HCT116 (cell line): ENCODE results near the gene RASA2. TPM values are rescaled to one million over a fixed set of nuclear protein-coding genes. Genes with fewer than 3 reads are reported as not detected.

Experiments used
- ATAC-seq: fragments of 200-7000 bp; cut with Tn5 transposase; 2 replicates; pipeline ENCODE4 v1.9.1; 2020; ENCODE audit warnings: mild to moderate bottlenecking, moderate library complexity
- BruUV-seq: library from RNA; stranded (reverse); fragments of 400-500 nt; replicated peaks from 2 replicates; lab custom pipeline; 2021; lab: Mats Ljungman, UMichigan
- CTCF ChIA-PET: fragments of 300-600 bp; sonication (Branson Sonifier 250); formaldehyde crosslinking; loops from one replicate; lab custom pipeline; 2021; ENCODE audit warnings: antibody characterized with exemption; lab: Charles Lee
- POLR2A ChIA-PET: fragments of 300-600, 350-600 bp; sonication (Branson Sonifier 250); formaldehyde crosslinking; loops from one replicate; lab custom pipeline; 2021; ENCODE audit warnings: antibody characterized with exemption; lab: Charles Lee
- RAD21 ChIA-PET, 2 experiments: fragments of 300-600 bp; sonication (Branson Sonifier 250); formaldehyde crosslinking; loops; one replicate each; lab custom pipeline; 2023; ENCODE audit warnings: low total read pairs in 2 of 2; ENCODE audit not compliant: uncharacterized antibody in 2 of 2, unreplicated experiment in 2 of 2, low non-redundant PET in 1 of 2; lab: Charles Lee
- DNase-seq: peaks from one replicate; pipeline ENCODE4 v3.0.0-alpha.2; 2010; ENCODE audit warnings: low read depth, low spot score
- H2AFZ ChIP-seq: fragments of 200-600 bp; shearing (Covaris generic), sonication (generic); 2 replicates; pipeline ENCODE4 v1.6.1; 2017; ENCODE audit warnings: low read depth, mixed run types, mixed read lengths, antibody characterized with exemption, low read length; ENCODE audit not compliant: poor library complexity, severe bottlenecking
- H3K27ac ChIP-seq: 2 replicates; pipeline ENCODE4 v1.5.1; 2012; ENCODE audit warnings: low read depth, low read length
- H3K27me3 ChIP-seq: fragments of 200-600 bp; sonication (generic); 2 replicates; pipeline ENCODE4 v1.6.1; 2016; ENCODE audit warnings: mixed run types, low read length, mixed read lengths; ENCODE audit not compliant: insufficient read depth
- H3K36me3 ChIP-seq, 2 experiments: fragments of 200-500 bp in 1 of 2; fragments of 200-600 bp in 1 of 2; sonication (Bioruptor generic) in 1 of 2; sonication (generic) in 1 of 2; 2 replicates each; pipeline versions ENCODE4 v1.5.1 to v1.6.1; 2014 to 2016; ENCODE audit warnings: low read length in 2 of 2, inconsistent platforms in 1 of 2, mixed read lengths in 1 of 2, mixed run types in 1 of 2; ENCODE audit not compliant: insufficient read depth in 2 of 2, control insufficient read depth in 1 of 2
- H3K4me1 ChIP-seq, 2 experiments: fragments of 200-600 bp in 1 of 2; sonication (generic) in 1 of 2; 2 replicates each; pipeline versions ENCODE4 v1.5.1 to v1.6.1; 2012 to 2017; ENCODE audit warnings: low read length in 2 of 2, inconsistent platforms in 1 of 2, mild to moderate bottlenecking in 1 of 2, mixed read lengths in 1 of 2, mixed run types in 1 of 2, moderate library complexity in 1 of 2; ENCODE audit not compliant: insufficient read depth in 2 of 2, control insufficient read depth in 1 of 2
- H3K4me2 ChIP-seq: fragments of 200-600 bp; sonication (generic); 2 replicates; pipeline ENCODE4 v1.6.1; 2017; ENCODE audit warnings: mixed run types, low read length, mixed read lengths
- H3K4me3 ChIP-seq, 2 experiments: fragments of 200-600 bp in 1 of 2; sonication (generic) in 1 of 2; replicated peaks in 1 of 2; 2 replicates each; pipeline ENCODE4 v1.5.1; 2011 to 2016; ENCODE audit warnings: low read length in 2 of 2, control low read depth in 1 of 2, low read depth in 1 of 2, mild to moderate bottlenecking in 1 of 2, mixed read lengths in 1 of 2, mixed run types in 1 of 2
- H3K79me2 ChIP-seq: fragments of 200-600 bp; sonication (generic); 2 replicates; pipeline ENCODE4 v1.6.1; 2017; ENCODE audit warnings: mild to moderate bottlenecking, mixed run types, low read length, moderate library complexity, mixed read lengths; ENCODE audit not compliant: insufficient read depth
- H3K9ac ChIP-seq: fragments of 200-600 bp; sonication (generic); 2 replicates; pipeline ENCODE4 v1.6.1; 2016; ENCODE audit warnings: low read length, mixed read lengths
- H3K9me2 ChIP-seq: fragments of 200-600 bp; sonication (generic), shearing (Covaris generic); 2 replicates; pipeline ENCODE4 v1.6.1; 2017; ENCODE audit warnings: mixed run types, mild to moderate bottlenecking, moderate library complexity; ENCODE audit not compliant: insufficient read depth
- H3K9me3 ChIP-seq, 2 experiments: fragments of 200-500 bp in 1 of 2; fragments of 200-600 bp in 1 of 2; sonication (Bioruptor generic) in 1 of 2; sonication (generic) in 1 of 2; 2 replicates each; pipeline ENCODE4 v1.6.1; 2014 to 2017; ENCODE audit warnings: low read length in 2 of 2, mixed read lengths in 2 of 2, inconsistent platforms in 1 of 2, low read depth in 1 of 2, mild to moderate bottlenecking in 1 of 2, mixed run types in 1 of 2, moderate library complexity in 1 of 2; ENCODE audit not compliant: control insufficient read depth in 1 of 2, insufficient read depth in 1 of 2
- H4K20me1 ChIP-seq: fragments of 200-600 bp; sonication (generic), shearing (Covaris generic); 2 replicates; pipeline ENCODE4 v1.6.1; 2017; ENCODE audit warnings: mixed run types, mild to moderate bottlenecking, moderate library complexity; ENCODE audit not compliant: insufficient read depth
- CBX3 ChIP-seq: IDR thresholded peaks from 2 replicates; pipeline ENCODE4 v1.6.1; 2012; ENCODE audit warnings: low read depth
- CEBPB ChIP-seq: IDR thresholded peaks from 2 replicates; pipeline ENCODE4 v1.6.1; 2012; ENCODE audit warnings: low read depth
- EGR1 ChIP-seq: IDR thresholded peaks from 2 replicates; pipeline ENCODE4 v1.6.1; 2012; ENCODE audit warnings: low read depth
- ELF1 ChIP-seq: IDR thresholded peaks from 2 replicates; pipeline ENCODE4 v1.6.1; 2012; ENCODE audit warnings: low read depth, borderline replicate concordance
- EZH2phosphoT487 ChIP-seq: fragments of 200-600 bp; IDR thresholded peaks from 2 replicates; pipeline ENCODE4 v1.6.1; 2018; ENCODE audit warnings: antibody characterized with exemption, borderline replicate concordance
- POLR2A ChIP-seq: IDR thresholded peaks from 2 replicates; pipeline ENCODE4 v1.7.0; 2011; ENCODE audit warnings: borderline replicate concordance; ENCODE audit not compliant: insufficient read depth, insufficient read length; ENCODE audit errors: extremely low read depth
- RAD21 ChIP-seq: IDR thresholded peaks from 2 replicates; pipeline ENCODE4 v1.6.1; 2012; ENCODE audit warnings: low read depth, mild to moderate bottlenecking
- SP1 ChIP-seq: IDR thresholded peaks from 2 replicates; pipeline ENCODE4 v1.6.1; 2012; ENCODE audit warnings: low read depth
- SRF ChIP-seq: IDR thresholded peaks from 2 replicates; pipeline ENCODE4 v1.6.1; 2012; ENCODE audit warnings: low read depth
- TCF7L2 ChIP-seq: IDR thresholded peaks from 2 replicates; pipeline ENCODE4 v1.7.0; 2011; ENCODE audit warnings: borderline replicate concordance, inconsistent platforms; ENCODE audit not compliant: insufficient read depth, insufficient read length; ENCODE audit errors: extremely low read depth
- YY1 ChIP-seq: IDR thresholded peaks from 2 replicates; pipeline ENCODE4 v1.6.1; 2011; ENCODE audit warnings: low read length, low read depth, moderate library complexity, mild to moderate bottlenecking; ENCODE audit not compliant: insufficient replicate concordance; ENCODE audit errors: extremely low read depth
- ZFX ChIP-seq: fragments of 450-650 bp; IDR thresholded peaks from 2 replicates; pipeline ENCODE4 v1.6.1; 2017
- intact Hi-C: fragments of 100-400 bp; cut with micrococcal nuclease; formaldehyde crosslinking; loops from 2 replicates; pipeline ENCODE4 v1.10.0; 2022
- total RNA-seq: library from RNA; stranded (reverse); gene quantifications from one replicate; pipeline ENCODE4 v1.2.1, GENCODE V29; 2021; ENCODE audit not compliant: unreplicated experiment
- TF ChIP-seq, protein P1 (sequence below): IDR thresholded peaks from 2 replicates; pipeline ENCODE4 v1.6.1; 2011; ENCODE audit warnings: mild to moderate bottlenecking, low read length, moderate library complexity; ENCODE audit not compliant: insufficient replicate concordance; ENCODE audit errors: extremely low read depth
- TF ChIP-seq, protein P2 (sequence below), 3 experiments: fragments of 200-600 bp in 1 of 3; sonication (generic) in 1 of 3; IDR thresholded peaks in 2 of 3; conservative IDR thresholded peaks in 1 of 3; 2 replicates each; pipeline ENCODE4 v1.5.1; 2012 to 2017; ENCODE audit warnings: low read depth in 2 of 3, low read length in 2 of 3, antibody characterized with exemption in 1 of 3, borderline replicate concordance in 1 of 3, control low read depth in 1 of 3, mild to moderate bottlenecking in 1 of 3, mixed read lengths in 1 of 3, mixed run types in 1 of 3, moderate library complexity in 1 of 3; ENCODE audit not compliant: insufficient read depth in 1 of 3

The RASA2 gene
- total RNA-seq, 1 experiment from 2014 or later, result 12.8 TPM

DNA sequence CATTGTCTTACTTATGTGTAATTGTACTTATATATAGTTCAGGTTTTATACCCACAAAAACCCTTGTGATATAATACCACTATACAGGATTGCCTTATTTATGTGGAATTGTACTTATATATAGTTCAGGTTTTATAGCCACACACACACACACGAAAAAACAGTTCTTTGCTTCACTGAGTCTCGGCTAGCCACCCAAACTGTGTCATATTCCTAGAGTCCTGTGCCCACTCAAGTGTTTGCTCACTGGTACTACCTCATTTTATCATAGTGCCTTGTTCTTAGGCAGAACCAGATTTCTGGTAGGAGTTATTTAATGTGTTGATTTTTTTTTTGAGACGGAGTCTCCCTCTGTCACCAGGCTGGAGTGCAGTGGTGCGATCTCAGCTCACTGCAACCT, 12.5 kb downstream of the RASA2 start:
- RAD21 ChIA-PET, result no interaction called here
- Histone ChIP-seq H3K27me3 (no peaks in the 10 kb centered on the region), H3K27ac (no peak overlapping the region), H2AFZ (no peak overlapping the region), H4K20me1 (0 out of 2 replicates have a peak, but pooled peaks cover 4% of the 10 kb centered on the region), H3K4me2 (no peak overlapping the region), H3K79me2 (peaks cover 78% of the 10 kb centered on the region), H3K9ac (no peak overlapping the region), H3K36me3 (no peaks in the 10 kb centered on the region), H3K9me3 (no peaks in the 10 kb centered on the region), H3K4me3 (no peak overlapping the region), H3K4me1 (no peaks in the 10 kb centered on the region), H3K9me2 (no peaks in the 10 kb centered on the region)
- POLR2A ChIA-PET, result no interaction called here
- CTCF ChIA-PET, result no interaction called here
- BruUV-seq, result no TSS peak
- intact Hi-C loops, result no loop called here
- ATAC-seq (no peak), DNase-seq (no peak)
- no peak for TF ChIP-seq RAD21
- no peak for TF ChIP-seq EZH2phosphoT487
- TF ChIP-seq SP1, result no peak
- no peak for TF ChIP-seq YY1
- no peak for TF ChIP-seq CBX3
- TF ChIP-seq SRF, result no peak
- no peak for TF ChIP-seq TCF7L2
- TF ChIP-seq, protein P1, sequence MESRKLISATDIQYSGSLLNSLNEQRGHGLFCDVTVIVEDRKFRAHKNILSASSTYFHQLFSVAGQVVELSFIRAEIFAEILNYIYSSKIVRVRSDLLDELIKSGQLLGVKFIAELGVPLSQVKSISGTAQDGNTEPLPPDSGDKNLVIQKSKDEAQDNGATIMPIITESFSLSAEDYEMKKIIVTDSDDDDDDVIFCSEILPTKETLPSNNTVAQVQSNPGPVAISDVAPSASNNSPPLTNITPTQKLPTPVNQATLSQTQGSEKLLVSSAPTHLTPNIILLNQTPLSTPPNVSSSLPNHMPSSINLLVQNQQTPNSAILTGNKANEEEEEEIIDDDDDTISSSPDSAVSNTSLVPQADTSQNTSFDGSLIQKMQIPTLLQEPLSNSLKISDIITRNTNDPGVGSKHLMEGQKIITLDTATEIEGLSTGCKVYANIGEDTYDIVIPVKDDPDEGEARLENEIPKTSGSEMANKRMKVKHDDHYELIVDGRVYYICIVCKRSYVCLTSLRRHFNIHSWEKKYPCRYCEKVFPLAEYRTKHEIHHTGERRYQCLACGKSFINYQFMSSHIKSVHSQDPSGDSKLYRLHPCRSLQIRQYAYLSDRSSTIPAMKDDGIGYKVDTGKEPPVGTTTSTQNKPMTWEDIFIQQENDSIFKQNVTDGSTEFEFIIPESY, result no peak
- TF ChIP-seq POLR2A, result no peak
- TF ChIP-seq ZFX, result no peak
- TF ChIP-seq ELF1, result no peak
- TF ChIP-seq EGR1, result no peak
- no peak for TF ChIP-seq CEBPB
- TF ChIP-seq, protein P2, sequence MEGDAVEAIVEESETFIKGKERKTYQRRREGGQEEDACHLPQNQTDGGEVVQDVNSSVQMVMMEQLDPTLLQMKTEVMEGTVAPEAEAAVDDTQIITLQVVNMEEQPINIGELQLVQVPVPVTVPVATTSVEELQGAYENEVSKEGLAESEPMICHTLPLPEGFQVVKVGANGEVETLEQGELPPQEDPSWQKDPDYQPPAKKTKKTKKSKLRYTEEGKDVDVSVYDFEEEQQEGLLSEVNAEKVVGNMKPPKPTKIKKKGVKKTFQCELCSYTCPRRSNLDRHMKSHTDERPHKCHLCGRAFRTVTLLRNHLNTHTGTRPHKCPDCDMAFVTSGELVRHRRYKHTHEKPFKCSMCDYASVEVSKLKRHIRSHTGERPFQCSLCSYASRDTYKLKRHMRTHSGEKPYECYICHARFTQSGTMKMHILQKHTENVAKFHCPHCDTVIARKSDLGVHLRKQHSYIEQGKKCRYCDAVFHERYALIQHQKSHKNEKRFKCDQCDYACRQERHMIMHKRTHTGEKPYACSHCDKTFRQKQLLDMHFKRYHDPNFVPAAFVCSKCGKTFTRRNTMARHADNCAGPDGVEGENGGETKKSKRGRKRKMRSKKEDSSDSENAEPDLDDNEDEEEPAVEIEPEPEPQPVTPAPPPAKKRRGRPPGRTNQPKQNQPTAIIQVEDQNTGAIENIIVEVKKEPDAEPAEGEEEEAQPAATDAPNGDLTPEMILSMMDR (IDR thresholded peaks at IDR 0.05 in 2 of 3, conservative IDR thresholded peaks at IDR 0.05 in 1 of 3; ENCODE audit: borderline replicate concordance in 1 of 3, insufficient read depth in 1 of 3, low read depth in 2 of 3, low read length in 2 of 3), result no peak
